Activated T-helper 17 cell treated with anti-CD3 and anti-CD28 coated beads, Interleukin-2, amount 50 U/mL, for 72 hours (primary cell): ENCODE measurements around the gene EPHA10. TPM values are rescaled to one million over a fixed set of nuclear protein-coding genes. Genes with fewer than 3 reads are reported as not detected.
"Not testable (repeated sequence)": the region's sequence is repeated elsewhere in the genome, so short reads cannot be mapped to it uniquely, and the experiment has no call there.

Experiments used
- ATAC-seq: fragments of 150-1000 bp; cut with Tn5 transposase; replicated peaks from 2 replicates; pipeline ENCODE4 v1.10.0; 2021; ENCODE audit warnings: mild to moderate bottlenecking, moderate library complexity
- H3K27ac Mint-ChIP-seq: one replicate; pipeline ENCODE4 v1.8.0; 2022; ENCODE audit warnings: mixed read lengths
- H3K27me3 Mint-ChIP-seq: one replicate; pipeline ENCODE4 v1.8.0; 2022; ENCODE audit warnings: mixed read lengths
- H3K36me3 Mint-ChIP-seq: one replicate; pipeline ENCODE4 v1.8.0; 2022; ENCODE audit warnings: low read depth, mild to moderate bottlenecking, mixed read lengths
- H3K4me1 Mint-ChIP-seq: one replicate; pipeline ENCODE4 v1.8.0; 2022; ENCODE audit warnings: mixed read lengths
- H3K4me3 Mint-ChIP-seq: one replicate; pipeline ENCODE4 v1.8.0; 2022; ENCODE audit warnings: mild to moderate bottlenecking, mixed read lengths
- H3K9me3 Mint-ChIP-seq: one replicate; pipeline ENCODE4 v1.8.0; 2022; ENCODE audit warnings: mixed read lengths
- total RNA-seq, 2 donors: library from RNA; stranded (reverse); gene quantifications; one replicate each; pipeline ENCODE4 v1.2.3, GENCODE V29; 2022

Gene EPHA10
- total RNA-seq, 2 donors from 2014 or later, result 1.4 to 1.7 TPM

GRCh38 chr1:37793773-37794371, 29.0 kb upstream of the EPHA10 start, which contains the start of gene MANEAL:
TSS of gene MANEAL (plus strand) at chr1:37793847. CDS start at chr1:37794183, 336 bp downstream.
- H3K27ac Mint-ChIP-seq, result no peak within 1 kb of the TSS
- peaks cover 2% of the 10 kb centered on the region for H3K36me3 Mint-ChIP-seq
- peak within 1 kb of the TSS; percentile 70 for H3K4me3 Mint-ChIP-seq
- H3K9me3 Mint-ChIP-seq, result no peaks in the 10 kb centered on the region
- peaks cover 18% of the 10 kb centered on the region for H3K27me3 Mint-ChIP-seq
- peak; percentile 82 for ATAC-seq
- H3K4me1 Mint-ChIP-seq, result peaks cover 10% of the 10 kb centered on the region

GRCh38 chr1:37792943-37793686, 28.2 kb upstream of the EPHA10 start:
- H3K4me3 Mint-ChIP-seq, result peak overlapping the region; percentile 70
- peaks cover 24% of the 10 kb centered on the region for H3K27me3 Mint-ChIP-seq
- no peak overlapping the region for H3K27ac Mint-ChIP-seq
- H3K36me3 Mint-ChIP-seq, result no peaks in the 10 kb centered on the region
- peaks cover 10% of the 10 kb centered on the region for H3K4me1 Mint-ChIP-seq
- no peak for ATAC-seq
- no peaks in the 10 kb centered on the region for H3K9me3 Mint-ChIP-seq

- H3K27me3 Mint-ChIP-seq, result peaks cover 14% of the 10 kb centered on the region
- no peak for ATAC-seq
- H3K4me1 Mint-ChIP-seq, result no peaks in the 10 kb centered on the region
Observed at GRCh38 chr1:37782491-37782890, 17.6 kb upstream of the EPHA10 start.

GRCh38 chr1:37778654-37779053, 13.7 kb upstream of the EPHA10 start:
- H3K4me3 Mint-ChIP-seq, result no peak overlapping the region
- H3K9me3 Mint-ChIP-seq, result no peaks in the 10 kb centered on the region
- H3K27ac Mint-ChIP-seq, result no peak overlapping the region
- H3K27me3 Mint-ChIP-seq, result peaks cover 4% of the 10 kb centered on the region
- no peaks in the 10 kb centered on the region for H3K36me3 Mint-ChIP-seq
- no peaks in the 10 kb centered on the region for H3K4me1 Mint-ChIP-seq
- no peak for ATAC-seq

More at GRCh38 chr1:37782491-37782890, 17.6 kb upstream of the EPHA10 start:
- no peaks in the 10 kb centered on the region for H3K9me3 Mint-ChIP-seq
- H3K36me3 Mint-ChIP-seq, result no peaks in the 10 kb centered on the region
- H3K4me3 Mint-ChIP-seq, result no peak overlapping the region
- H3K27ac Mint-ChIP-seq, result no peak overlapping the region

GRCh38 chr1:37776946-37777516, 12.1 kb upstream of the EPHA10 start:
- ATAC-seq, result peak; percentile 60
- Mint-ChIP-seq H3K27ac (no peak overlapping the region), H3K36me3 (no peaks in the 10 kb centered on the region)

GRCh38 chr1:37771440-37771839, 6.5 kb upstream of the EPHA10 start:
- H3K27me3 Mint-ChIP-seq, result peaks cover 36% of the 10 kb centered on the region
- not testable (repeated sequence) for H3K4me1 Mint-ChIP-seq, H3K27ac Mint-ChIP-seq, H3K9me3 Mint-ChIP-seq, ATAC-seq, H3K36me3 Mint-ChIP-seq, H3K4me3 Mint-ChIP-seq

More at GRCh38 chr1:37776946-37777516, 12.1 kb upstream of the EPHA10 start:
- no peak overlapping the region for H3K4me3 Mint-ChIP-seq
- H3K27me3 Mint-ChIP-seq, result peaks cover 8% of the 10 kb centered on the region
- H3K4me1 Mint-ChIP-seq, result no peaks in the 10 kb centered on the region
- no peaks in the 10 kb centered on the region for H3K9me3 Mint-ChIP-seq

- H3K9me3 Mint-ChIP-seq, result no peaks in the 10 kb centered on the region
- peaks cover 5% of the 10 kb centered on the region for H3K36me3 Mint-ChIP-seq
- H3K27ac Mint-ChIP-seq, result no peak overlapping the region
- no peaks in the 10 kb centered on the region for H3K4me1 Mint-ChIP-seq
- no peak for ATAC-seq
- peaks cover 66% of the 10 kb centered on the region for H3K27me3 Mint-ChIP-seq
- H3K4me3 Mint-ChIP-seq, result no peak overlapping the region
Observed at GRCh38 chr1:37767488-37767887, 2.6 kb upstream of the EPHA10 start.

GRCh38 chr1:37765916-37766664, 1.2 kb upstream of the EPHA10 start:
- Mint-ChIP-seq H3K4me3 (peak overlapping the region; percentile 59), H3K27me3 (peaks cover 68% of the 10 kb centered on the region), H3K4me1 (no peaks in the 10 kb centered on the region), H3K9me3 (no peaks in the 10 kb centered on the region), H3K36me3 (peaks cover 5% of the 10 kb centered on the region), H3K27ac (no peak overlapping the region)
- ATAC-seq, result peak; percentile 83

- no peak overlapping the region for H3K4me3 Mint-ChIP-seq
- no peak for ATAC-seq
- no peaks in the 10 kb centered on the region for H3K9me3 Mint-ChIP-seq
- H3K4me1 Mint-ChIP-seq, result no peaks in the 10 kb centered on the region
- H3K27ac Mint-ChIP-seq, result no peak overlapping the region
- peaks cover 57% of the 10 kb centered on the region for H3K27me3 Mint-ChIP-seq
- H3K36me3 Mint-ChIP-seq, result peaks cover 5% of the 10 kb centered on the region
Observed at GRCh38 chr1:37764414-37764825, 500 bp downstream of the EPHA10 start.

- Mint-ChIP-seq H3K4me3 (no peak overlapping the region), H3K4me1 (no peaks in the 10 kb centered on the region), H3K36me3 (peaks cover 5% of the 10 kb centered on the region), H3K27me3 (peaks cover 52% of the 10 kb centered on the region), H3K9me3 (no peaks in the 10 kb centered on the region), H3K27ac (no peak overlapping the region)
- ATAC-seq, result no peak
Observed at GRCh38 chr1:37763791-37764413, 1.0 kb downstream of the EPHA10 start.

- Mint-ChIP-seq H3K36me3 (peaks cover 5% of the 10 kb centered on the region), H3K4me3 (no peak overlapping the region), H3K27ac (no peak overlapping the region), H3K9me3 (no peaks in the 10 kb centered on the region), H3K4me1 (no peaks in the 10 kb centered on the region), H3K27me3 (peaks cover 43% of the 10 kb centered on the region)
- ATAC-seq, result no peak
Observed at GRCh38 chr1:37762516-37762915, 2.4 kb downstream of the EPHA10 start.

GRCh38 chr1:37761416-37762095, 3.4 kb downstream of the EPHA10 start:
- H3K27ac Mint-ChIP-seq, result no peak overlapping the region
- H3K4me1 Mint-ChIP-seq, result no peaks in the 10 kb centered on the region
- no peak for ATAC-seq
- H3K27me3 Mint-ChIP-seq, result peaks cover 37% of the 10 kb centered on the region
- no peaks in the 10 kb centered on the region for H3K9me3 Mint-ChIP-seq
- peaks cover 5% of the 10 kb centered on the region for H3K36me3 Mint-ChIP-seq
- H3K4me3 Mint-ChIP-seq, result no peak overlapping the region

- no peaks in the 10 kb centered on the region for H3K4me1 Mint-ChIP-seq
- peaks cover 18% of the 10 kb centered on the region for H3K27me3 Mint-ChIP-seq
- no peak overlapping the region for H3K4me3 Mint-ChIP-seq
- H3K36me3 Mint-ChIP-seq, result peaks cover 3% of the 10 kb centered on the region
- H3K27ac Mint-ChIP-seq, result no peak overlapping the region
- H3K9me3 Mint-ChIP-seq, result no peaks in the 10 kb centered on the region
- no peak for ATAC-seq
Observed at GRCh38 chr1:37759451-37759850, 5.5 kb downstream of the EPHA10 start.
